H1 (cell line): Measurements from ENCODE around the gene DDX4. TPM values are rescaled to one million over a fixed set of nuclear protein-coding genes. Genes with fewer than 3 reads are reported as not detected.

Source experiments
- HDAC6 ChIP-seq: IDR thresholded peaks from one replicate; pipeline ENCODE4 v1.7.1; 2012; ENCODE audit warnings: low read depth, mild to moderate bottlenecking, inconsistent platforms, low read length, moderate library complexity
- polyA plus RNA-seq, 7 experiments: library from polyadenylated mRNA; depleted of rRNA in 3 of 7; stranded (reverse) in 5 of 7; unstranded in 2 of 7; fragments of >200 nt in 5 of 7; fragments of 200-250 nt in 2 of 7; gene quantifications; 1 replicate in 5 of 7; 2 replicates in 1 of 7; 4 replicates in 1 of 7; pipeline versions ENCODE4 v1.2.1 to v1.2.3, GENCODE V29; 2011 to 2013; ENCODE audit warnings: missing spikeins in 2 of 7, mixed read lengths in 2 of 7
- total RNA-seq: library from RNA; stranded (reverse); fragmentation: NEBNext Ultra II Directional; extraction: Animal tissue kit (Norgen Biotek cat#: 25700); gene quantifications from 2 replicates; pipeline ENCODE4 v1.2.1, GENCODE V29; 2021

DDX4 gene
- total and polyA plus RNA-seq, 2 of the 8 experiments (the other 6 are each of a cell fraction or from before 2014, with no cell fraction given): 0.15 TPM; not detected in 1

- no peak for TF ChIP-seq HDAC6
These were observed 45.4 kb upstream of the DDX4 start (continued) for GRCh38 chr5:55692509-55692908.
